Stimulated activated CD4-positive, alpha-beta T cell treated with anti-CD3 and anti-CD28 coated beads, Interleukin-15, amount 100 ng/mL, for 1 hour (primary cell): Measurements from ENCODE around the gene RPS17.
"Not testable (repeated sequence)": the region's sequence is repeated elsewhere in the genome, so short reads cannot be mapped to it uniquely, and the experiment has no call there.

Experiments used
- DNase-seq, 2 donors: peaks; one replicate each; pipeline ENCODE4 v3.0.0-alpha.2; 2020; ENCODE audit warnings: low read depth in 1 of 2, low spot score in 1 of 2

RPS17 gene

DNA sequence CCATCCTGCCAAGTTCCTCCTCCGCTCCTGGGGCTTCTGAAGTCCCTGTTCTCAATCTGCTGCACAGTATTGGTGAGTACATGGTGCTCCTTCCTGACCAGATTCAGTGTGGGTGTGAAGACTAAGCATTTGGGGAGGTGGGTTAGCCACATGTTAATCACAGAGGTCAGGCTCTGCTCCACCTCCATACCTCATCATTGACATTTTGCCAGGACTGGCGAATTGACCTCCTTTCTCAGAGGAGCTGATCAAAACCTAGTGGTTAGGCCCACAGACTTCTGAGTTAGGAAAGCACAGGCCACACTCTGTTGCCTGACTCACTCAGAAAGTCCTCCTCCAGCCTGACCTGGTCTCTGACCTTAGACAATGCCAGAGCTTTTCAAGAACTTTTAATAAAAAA is 8.4 kb upstream of the RPS17 start:
- DNase-seq: no peak

DNA sequence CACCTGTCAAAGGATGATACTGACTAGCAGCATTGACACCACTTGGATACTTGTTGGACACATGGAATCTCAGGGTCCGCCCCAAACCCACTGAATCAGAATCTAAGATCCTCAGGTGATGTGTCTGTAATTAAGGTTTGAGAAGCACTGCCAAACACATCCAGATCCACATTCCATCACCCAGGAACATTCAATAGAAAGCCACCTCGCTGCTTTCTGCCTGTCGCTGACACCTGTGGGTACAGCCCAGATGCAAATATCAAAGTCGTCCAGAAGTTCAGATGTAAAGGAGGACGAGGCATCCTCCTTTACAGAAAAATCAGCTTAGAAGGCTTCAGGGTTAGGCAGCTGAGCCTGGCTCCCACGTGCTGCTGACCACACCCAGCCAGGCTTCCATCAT is 5.2 kb upstream of the RPS17 start:
- DNase-seq: no peak

DNA sequence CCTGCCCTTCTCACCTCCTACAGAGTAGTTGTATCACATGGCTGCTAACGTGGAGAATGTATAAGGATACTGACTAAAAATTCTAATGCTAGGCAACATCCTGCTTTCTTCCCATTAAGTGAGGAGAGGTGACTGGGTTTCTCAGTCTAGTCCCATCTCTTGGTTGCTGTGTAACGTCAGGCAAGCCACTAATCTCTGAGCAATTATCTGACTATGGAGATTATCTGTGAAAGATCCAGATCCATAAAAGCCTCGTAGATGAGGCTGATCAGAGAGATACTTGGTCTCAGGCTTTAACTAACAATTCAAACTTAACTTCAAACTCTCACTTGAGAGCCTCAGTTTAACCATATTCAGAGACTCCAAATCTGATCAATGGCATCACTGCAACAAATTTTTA is 4.7 kb upstream of the RPS17 start:
- no peak for DNase-seq

DNA sequence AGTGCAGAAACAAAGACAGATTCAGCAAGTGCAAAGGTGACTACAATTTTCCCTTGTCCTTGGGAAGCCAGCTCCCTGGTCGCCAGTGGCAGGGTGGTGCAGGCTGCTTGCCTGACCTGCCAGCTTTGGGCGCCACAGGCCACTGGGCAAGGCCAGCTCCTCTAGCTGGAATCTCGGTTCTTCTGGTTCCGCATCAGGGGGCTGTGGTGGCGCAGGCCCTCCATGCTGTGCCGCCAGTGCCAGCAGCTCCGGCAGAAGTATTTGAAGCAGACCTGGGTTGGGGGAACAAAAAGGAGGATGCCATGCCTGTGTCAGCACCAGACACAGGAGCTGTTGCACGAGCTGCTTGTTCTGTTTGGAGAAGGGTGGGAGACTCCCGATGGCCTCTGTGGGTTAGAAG is 4.2 kb upstream of the RPS17 start:
- DNase-seq: no peak

DNA sequence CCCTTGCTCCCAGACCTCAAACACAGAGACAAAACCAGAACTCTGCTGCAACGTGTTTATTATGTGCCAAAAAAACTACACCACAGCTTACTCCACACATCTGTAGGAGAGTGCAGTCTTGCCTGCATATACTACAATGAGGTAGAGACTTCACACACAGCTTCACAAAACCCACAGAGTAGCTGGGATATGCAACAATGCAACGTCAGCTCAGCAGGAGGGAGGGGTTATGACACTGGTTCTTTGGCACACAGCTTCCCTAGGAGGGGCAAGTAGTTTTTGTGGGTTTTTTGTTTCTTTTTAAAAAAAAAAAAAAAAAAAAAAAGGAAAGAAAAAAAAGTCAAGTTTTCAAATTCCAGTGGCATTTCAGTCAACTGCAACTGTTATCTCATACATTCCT is 2.9 kb upstream of the RPS17 start:
- no peak for DNase-seq

DNA sequence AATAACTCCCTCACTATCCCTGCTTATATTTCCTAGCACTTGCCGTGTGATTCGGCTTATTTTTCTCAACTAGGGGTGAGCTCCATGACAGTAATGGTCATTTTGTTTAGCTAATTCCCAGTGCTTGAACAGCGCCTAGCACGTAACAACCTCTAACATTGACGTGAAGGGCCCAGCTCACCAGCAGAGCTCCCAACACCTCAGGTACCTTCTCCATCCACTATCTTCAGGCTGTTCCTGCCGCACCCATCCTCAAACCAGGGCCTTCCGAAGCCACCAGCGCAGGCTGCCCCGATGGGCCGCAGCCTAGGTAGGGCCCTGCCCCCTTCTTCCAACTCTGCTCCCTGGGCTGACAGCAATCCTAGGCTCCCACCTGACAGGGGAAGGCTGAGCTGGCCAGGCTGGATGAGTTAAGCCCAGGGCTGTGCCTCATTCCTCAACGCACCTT is 751 bp upstream of the RPS17 start:
- no peak for DNase-seq

DNA sequence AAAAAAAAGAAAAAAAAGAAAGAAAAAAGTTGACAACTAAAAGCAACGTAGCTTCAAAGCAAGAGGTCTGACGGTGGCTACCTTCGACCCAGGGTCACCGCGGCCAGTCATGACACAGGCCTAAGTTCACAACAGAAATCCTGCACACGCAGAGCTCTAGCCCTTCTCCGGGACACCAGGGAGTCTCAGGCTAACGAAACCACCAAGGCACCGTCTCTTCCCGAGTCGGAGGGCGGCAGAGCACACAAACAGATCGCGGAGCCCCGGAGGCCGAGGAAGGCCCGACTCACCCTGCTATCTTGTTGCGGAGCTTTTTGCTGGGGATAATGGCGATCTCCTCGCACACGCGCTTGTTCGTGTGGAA is 584 bp downstream of the RPS17 start:
- DNase-seq: no peak

DNA sequence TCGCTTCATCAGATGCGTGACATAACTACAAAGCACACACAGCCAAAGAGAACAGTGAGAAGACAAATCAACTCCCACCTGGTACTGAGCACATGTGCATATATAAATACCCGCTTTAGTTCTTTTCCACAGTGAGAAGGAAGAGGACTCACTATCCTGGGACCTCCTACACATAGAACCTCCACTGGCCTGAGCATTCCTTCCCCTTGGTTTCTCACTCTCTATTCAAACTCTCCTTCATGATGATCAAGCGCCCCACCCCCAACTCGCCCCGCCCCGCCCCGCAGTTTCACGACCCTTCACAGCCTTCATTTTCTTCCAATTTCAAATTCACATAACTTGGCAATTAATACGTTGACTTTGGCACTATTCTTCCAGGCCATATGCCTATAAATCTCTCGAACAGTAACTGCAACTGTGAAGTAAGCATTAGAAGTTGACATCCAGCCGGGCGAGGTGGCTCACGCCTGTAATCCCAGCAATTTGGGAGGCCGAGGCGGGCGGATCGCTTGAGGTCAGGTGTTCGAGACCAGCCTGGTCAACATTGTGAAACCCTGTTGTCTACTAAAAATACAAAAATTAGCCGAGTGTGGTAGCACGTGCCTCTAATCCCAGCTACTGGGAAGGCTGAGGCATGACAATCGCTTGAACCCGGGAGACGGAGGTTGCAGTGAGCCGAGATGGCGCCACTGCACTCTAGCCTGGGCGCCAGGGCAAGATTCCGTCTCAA is 1.1 kb downstream of the RPS17 start:
- no peak for DNase-seq

DNA sequence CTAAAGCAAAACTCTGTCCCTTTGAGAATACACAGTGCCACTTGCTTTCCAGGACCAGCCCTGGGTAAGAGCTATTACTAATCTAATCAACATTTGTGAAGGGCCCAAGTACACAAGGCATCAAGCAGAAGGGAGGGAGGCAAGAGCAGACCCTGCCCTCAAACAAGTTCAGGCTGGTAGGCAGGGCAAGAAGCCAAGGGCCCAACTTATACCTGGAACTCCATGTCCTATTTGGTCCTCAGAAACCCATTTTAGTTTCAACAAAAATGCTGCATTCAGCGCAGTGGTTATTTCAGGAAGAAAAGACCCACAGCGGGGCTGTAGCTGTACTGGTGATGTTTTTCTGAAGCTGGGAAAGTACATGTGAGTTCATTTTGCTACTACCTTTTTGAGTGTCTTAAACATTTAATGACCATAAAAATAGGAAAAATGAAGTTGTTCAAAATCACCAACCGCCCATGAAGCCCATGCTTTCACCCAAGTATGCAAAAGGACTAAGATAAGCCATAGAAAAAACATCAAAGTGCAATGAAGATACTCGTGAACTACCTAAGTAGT is 2.8 kb downstream of the RPS17 start:
- no peak for DNase-seq

DNA sequence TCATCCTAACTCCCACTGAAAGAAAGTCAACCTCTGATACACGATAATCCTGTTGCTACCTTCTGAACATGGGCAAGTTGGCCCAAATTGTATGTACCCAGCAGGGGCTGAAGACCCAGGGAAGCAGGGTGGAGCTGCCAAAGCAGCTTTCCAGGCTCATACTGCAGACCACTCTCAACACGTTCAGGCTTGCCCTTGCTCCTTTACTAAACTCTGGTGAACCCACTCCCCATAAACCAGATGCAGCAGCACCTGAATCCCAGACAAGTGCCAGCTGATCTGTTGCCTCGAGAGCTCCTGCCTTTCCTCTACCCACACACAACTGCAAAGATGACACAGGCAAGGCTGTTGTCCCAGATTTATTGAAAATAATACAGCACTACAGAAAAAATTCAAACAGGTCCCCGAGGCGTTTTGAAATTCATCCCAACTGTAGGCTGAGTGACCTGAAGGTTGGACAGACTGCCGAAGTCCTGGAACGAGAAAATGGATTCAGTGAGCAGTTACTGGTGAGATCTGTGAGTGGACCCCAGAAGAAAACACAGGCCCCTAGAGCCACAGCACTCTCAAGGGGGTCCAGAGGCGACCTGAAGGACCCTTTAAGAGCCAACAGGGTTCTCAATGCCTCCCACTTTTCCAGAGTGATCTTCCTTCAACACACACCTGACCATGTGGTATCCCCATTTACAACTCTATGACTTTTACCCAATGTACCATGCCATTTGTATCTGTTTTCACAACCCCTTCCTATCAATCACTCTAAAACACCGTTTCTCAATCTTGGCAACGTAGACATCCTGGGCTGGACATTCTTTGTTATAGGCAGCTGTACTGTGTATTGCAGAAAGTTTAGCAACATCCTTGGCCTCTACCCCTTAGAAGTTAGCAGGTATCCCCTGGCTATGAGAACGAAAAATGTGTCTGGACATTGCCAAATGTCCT is 3.6 kb downstream of the RPS17 start:
- no peak for DNase-seq

DNA sequence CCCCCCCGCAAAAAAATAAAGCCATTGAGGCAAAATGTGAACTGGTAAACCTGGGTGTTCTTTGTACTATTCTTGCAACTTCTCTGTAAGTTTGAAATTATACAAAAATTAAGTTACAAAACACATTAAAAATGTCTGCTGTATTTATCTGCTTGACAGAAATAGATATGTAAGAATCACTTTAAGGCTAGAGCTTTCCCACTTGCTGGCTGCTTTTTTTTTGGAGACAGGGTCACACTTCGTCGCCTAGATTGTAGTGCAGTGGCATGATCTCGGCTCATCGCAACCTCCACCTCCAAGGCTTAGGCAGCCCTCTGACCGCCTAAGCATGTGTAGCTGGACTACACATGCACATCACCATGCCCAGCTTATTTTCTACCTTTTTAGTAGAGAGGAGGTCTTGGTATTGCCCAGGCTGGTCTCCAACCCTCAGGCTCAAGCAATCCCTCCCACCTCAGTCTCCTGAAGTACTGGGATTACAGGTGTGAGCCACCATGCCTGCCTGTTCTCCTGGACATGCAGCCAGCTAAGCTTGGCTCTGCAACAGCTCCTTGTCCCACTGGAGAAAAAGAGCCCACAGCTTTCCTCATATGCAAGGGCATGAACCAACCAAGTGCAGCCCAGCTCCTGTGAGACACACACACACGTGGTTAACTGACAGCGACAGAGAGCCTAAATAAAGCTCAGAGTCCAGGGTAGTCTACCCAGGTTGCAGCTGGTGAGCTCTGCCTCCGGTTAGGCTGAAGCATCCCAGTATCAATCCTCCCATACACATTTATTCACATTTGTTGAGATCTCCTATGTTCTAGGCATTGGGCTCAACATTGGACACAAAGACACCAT is 4.5 kb downstream of the RPS17 start:
- no peak for DNase-seq

DNA sequence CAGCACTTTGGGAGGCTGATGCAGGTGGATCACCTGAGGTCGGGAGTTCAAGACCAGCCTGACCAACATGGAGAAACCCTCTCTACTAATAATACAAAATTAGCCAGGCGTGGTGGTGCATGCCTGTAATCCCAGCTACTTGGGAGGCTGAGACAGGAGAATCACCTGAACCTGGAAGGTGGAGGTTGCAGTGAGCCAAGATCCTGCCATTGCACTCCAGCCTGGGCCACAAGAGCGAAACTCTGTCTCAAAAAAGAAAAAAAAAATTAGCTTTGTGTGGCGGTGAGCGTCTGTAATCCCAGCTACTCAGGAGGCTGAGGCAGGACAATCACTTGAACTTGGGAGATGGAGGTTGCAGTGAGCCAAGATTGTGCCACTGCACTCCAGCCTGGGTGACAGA is 5.1 kb downstream of the RPS17 start:
- not testable (repeated sequence) for DNase-seq

DNA sequence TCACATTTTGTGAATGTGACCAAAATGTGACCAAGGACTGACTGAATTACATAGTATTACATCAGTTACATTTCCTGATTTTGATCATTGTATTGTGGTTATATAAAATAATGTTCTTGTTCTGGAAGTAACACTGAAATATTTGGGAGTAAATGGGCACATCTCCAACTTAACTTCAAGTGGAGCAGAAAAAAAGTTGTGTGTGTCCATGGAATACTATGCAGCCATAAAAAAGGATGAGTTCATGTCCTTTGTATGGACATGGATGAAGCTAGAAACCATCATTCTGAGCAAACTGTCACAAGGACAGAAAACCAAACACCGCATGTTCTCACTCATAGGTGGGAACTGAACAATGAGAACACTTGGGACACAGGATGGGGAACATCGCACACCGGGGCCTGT is 5.8 kb downstream of the RPS17 start:
- DNase-seq: not testable (repeated sequence)

DNA sequence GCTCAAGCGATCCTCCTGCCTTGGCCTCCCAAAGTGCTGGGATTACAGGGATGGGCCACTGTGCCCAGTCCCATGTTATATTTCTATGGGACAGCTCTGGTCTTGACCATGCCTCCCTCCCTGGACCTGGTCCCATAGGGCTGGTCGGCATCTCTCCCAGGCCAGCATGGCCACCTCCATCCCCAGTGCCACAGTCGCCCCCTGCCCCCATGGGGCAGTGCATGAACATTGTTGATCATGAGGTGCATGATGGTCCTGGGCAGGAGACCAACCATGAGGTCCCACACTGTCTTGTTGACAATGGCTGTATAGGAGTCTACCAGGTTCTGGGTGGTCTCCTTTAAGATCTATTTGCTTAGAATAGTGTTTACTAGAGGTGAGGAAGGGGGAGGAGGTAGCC is 6.5 kb downstream of the RPS17 start:
- DNase-seq: no peak

DNA sequence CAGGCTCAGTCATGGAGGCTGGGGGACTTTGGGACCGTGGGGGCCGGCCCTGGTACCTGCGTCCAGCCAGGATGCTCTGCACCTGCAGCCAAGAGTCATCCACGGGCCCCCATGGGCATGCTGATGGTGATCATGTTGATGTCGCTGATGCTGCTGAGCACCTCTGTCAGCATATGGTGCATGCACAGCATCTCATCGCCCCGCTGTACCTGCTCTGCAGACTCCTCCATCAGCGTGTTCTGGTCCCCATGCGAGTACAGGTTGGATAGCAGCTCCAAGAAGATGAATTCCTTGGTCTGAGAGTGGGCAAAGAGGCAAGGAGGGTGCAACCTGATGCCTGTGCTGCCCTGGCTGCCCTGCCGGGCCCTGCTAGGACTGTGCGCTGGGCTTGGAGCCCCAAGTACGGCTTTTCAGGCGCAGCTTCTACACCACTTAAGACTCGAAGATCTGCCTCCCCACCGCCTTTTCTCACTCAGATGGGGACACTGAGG is 7.2 kb downstream of the RPS17 start:
- no peak for DNase-seq

DNA sequence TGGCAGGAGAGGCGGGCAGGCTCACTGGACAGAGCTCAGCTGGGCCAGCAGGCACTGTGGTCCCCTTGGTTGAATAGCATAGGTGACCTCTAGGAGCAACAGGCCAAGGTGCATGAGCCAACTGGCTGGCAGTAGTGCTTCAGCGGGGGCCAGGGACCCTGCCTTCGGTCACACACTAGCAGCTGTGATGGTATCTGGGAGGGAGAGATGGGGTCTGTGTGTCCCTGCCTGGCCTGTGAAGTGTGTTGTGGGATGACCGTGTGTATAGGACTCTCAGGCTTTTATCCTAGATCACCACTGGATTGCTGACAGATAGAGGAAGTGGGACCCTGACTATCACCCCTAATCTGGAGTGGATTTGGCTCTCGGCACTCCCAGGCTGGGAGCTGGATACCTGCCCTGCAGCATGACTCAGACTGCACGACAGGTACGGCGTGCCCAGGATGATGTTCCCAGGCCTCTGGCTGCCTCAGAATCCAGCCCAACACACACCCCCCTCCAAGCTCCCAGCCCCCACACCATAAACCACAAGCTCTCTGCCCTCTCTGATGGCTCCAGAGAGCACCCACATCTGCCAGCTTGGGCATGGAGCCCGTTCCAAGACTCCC is 7.8 kb downstream of the RPS17 start:
- DNase-seq: no peak

DNA sequence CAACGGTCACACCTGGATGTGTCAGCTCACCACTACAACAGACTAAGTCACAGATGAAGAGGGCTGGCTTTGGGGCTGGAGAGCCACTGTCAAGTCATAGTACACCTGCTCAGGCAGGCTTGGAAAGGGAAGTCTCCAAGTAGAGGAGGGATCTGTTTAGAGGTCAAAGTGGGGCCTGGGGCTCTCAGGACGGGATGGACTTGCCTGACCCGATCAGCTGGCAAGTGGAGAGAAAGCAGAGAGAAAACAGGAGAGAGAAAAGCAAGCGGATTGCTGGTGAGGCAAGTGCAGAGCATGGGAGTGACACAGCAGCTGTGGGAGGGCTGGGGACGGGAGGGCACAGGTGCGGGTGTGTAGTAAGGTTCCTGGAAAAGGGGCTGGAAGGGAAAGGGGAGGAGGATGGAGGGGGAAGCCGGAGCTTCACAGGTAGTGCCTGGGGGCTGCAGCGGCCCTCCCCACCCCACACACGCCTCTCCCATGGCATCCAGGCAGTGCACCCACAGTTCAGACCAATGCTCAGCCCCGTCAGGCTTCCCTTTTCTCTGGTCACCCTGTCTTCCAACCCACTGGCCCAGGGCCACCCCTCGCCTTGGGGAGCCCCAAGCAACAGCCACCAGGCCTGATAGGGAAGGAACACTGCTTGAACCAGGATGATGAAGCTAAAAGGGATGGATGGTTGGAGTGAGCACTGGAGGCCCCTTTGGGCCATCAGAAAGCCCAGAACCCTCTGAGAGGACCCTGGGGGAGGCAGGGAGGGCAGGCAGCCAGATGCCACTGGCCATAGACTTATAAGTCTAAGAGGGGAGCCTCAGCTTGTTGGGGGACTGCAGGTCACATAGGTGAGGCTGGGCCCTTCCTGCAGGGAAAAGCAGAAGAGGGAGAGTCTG is 8.5 kb downstream of the RPS17 start:
- no peak for DNase-seq

DNA sequence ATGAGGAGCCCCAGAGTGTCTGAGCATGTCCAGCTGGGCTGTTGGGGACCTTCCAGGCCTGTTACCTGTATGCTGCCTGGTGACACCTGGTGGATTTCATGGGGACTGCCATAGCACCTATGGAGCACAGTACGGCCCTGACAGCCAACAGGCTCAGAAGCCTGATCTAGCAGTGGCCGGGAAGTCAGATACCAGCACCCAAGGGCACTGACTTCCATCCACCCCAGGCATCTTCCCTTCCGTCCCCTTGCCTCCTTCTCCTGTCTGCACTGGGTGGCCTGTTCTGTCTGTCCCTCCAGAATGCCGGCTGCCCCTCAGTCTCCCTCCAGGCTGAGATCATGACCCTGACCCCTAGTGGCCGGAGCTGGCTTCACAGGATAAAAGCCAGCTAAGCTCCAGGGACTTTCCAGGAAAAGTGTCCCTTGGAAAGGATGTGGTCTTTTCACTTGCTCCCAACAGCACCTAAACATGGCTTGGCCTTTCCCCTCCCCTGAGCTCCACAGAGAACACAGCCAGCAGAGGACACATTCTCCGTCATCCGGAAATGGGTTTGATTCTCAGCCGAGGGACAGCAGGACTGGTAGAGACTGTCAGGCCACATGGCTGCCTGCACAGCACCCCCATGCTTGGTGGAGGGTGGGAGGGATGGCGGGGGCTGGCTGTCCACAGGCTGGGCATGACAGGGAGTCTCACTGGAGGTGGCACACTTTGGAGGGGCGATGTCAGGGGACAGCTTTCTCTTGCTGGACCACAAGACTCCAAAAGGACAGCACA is 9.5 kb downstream of the RPS17 start:
- peak; percentile 43 to 48 for DNase-seq

DNA sequence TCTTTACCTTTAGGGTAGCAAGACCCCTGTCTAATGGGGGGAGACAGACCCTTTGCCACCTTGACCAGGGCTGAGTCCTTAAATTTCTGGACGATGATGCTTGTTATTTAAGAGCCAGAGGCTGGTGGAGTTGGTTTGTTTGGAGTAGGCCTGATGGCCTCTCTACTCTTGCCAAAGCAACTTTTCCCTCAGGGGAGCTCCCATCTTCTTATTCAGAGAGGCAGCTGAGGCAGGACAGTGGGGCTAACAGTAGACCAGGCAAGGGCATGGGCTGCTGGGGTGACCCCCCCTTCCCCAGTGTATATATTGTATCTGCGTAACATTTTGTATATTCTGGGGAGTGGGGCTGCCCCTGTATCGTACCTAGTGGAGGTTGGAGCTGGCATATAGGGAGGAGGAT is 10.3 kb downstream of the RPS17 start:
- DNase-seq: no peak
